ENCODE data around the gene EIF2B4. TPM values are rescaled to one million over a fixed set of nuclear protein-coding genes. Genes with fewer than 3 reads are reported as not detected.

Gene EIF2B4
- polyA plus RNA-seq, 4 donors, result 31.0 to 45.4 (median 38.0) TPM

- Histone ChIP-seq H3K36me3 (ENCODE audit: control insufficient read depth in 3 of 3, insufficient read depth in 2 of 3, low read depth in 1 of 3, low read length in 3 of 3) (peaks cover 0 to 36% (median 0%) of the 10 kb centered on the region in 3 donors), H3K4me3 (ENCODE audit: low read depth in 1 of 3, low read length in 3 of 3) (no peak overlapping the region), H3K4me1 (ENCODE audit: control insufficient read depth in 3 of 3, insufficient read depth in 2 of 3, low read depth in 1 of 3, low read length in 2 of 3) (peaks cover 0 to 16% (median 3%) of the 10 kb centered on the region in 3 donors), H3K27me3 (ENCODE audit: control insufficient read depth in 3 of 3, insufficient read depth in 3 of 3, low read length in 3 of 3) (no peaks in the 10 kb centered on the region), H3K27ac (ENCODE audit: low read depth in 1 of 3, low read length in 2 of 3) (no peak overlapping the region), H3K9me3 (ENCODE audit: control insufficient read depth in 2 of 2, insufficient read depth in 1 of 2, low read depth in 1 of 2, low read length in 1 of 2) (no peaks in the 10 kb centered on the region)
- no peak for DNase-seq
- no peak for FAIRE-seq
- WGBS, 3 donors, result 69 to 79% (median 78%) methylated on average over 12 of the region's 12 CpGs
Observed at GRCh38 chr2:27316655-27317412, 53.3 kb downstream of the EIF2B4 start.

- 81 to 89% (median 85%) methylated on average over 8 of the region's 8 CpGs for WGBS, 3 donors
Observed at GRCh38 chr2:27315122-27315521, 55.0 kb downstream of the EIF2B4 start.

GRCh38 chr2:27314709-27315108, 55.4 kb downstream of the EIF2B4 start:
- Histone ChIP-seq H3K9me3 (ENCODE audit: control insufficient read depth in 2 of 2, insufficient read depth in 1 of 2, low read depth in 1 of 2, low read length in 1 of 2) (no peaks in the 10 kb centered on the region), H3K27ac (ENCODE audit: low read depth in 1 of 3, low read length in 2 of 3) (no peak overlapping the region), H3K4me1 (ENCODE audit: control insufficient read depth in 3 of 3, insufficient read depth in 2 of 3, low read depth in 1 of 3, low read length in 2 of 3) (peaks cover 0 to 4% (median 0%) of the 10 kb centered on the region in 3 donors), H3K36me3 (ENCODE audit: control insufficient read depth in 3 of 3, insufficient read depth in 2 of 3, low read depth in 1 of 3, low read length in 3 of 3) (peaks cover 0 to 45% (median 2%) of the 10 kb centered on the region in 3 donors), H3K4me3 (ENCODE audit: low read depth in 1 of 3, low read length in 3 of 3) (no peak overlapping the region), H3K27me3 (ENCODE audit: control insufficient read depth in 3 of 3, insufficient read depth in 3 of 3, low read length in 3 of 3) (no peaks in the 10 kb centered on the region)
- DNase-seq, result no peak
- FAIRE-seq, result no peak
- 89 to 90% (median 90%) methylated on average over 9 of the region's 9 CpGs for WGBS, 3 donors

More at GRCh38 chr2:27315122-27315521, 55.0 kb downstream of the EIF2B4 start:
- Histone ChIP-seq H3K4me1 (ENCODE audit: control insufficient read depth in 3 of 3, insufficient read depth in 2 of 3, low read depth in 1 of 3, low read length in 2 of 3) (peaks cover 0 to 4% (median 0%) of the 10 kb centered on the region in 3 donors), H3K27me3 (ENCODE audit: control insufficient read depth in 3 of 3, insufficient read depth in 3 of 3, low read length in 3 of 3) (no peaks in the 10 kb centered on the region), H3K27ac (ENCODE audit: low read depth in 1 of 3, low read length in 2 of 3) (no peak overlapping the region), H3K36me3 (ENCODE audit: control insufficient read depth in 3 of 3, insufficient read depth in 2 of 3, low read depth in 1 of 3, low read length in 3 of 3) (peaks cover 0 to 43% (median 2%) of the 10 kb centered on the region in 3 donors), H3K9me3 (ENCODE audit: control insufficient read depth in 2 of 2, insufficient read depth in 1 of 2, low read depth in 1 of 2, low read length in 1 of 2) (no peaks in the 10 kb centered on the region), H3K4me3 (ENCODE audit: low read depth in 1 of 3, low read length in 3 of 3) (no peak overlapping the region)
- no peak for FAIRE-seq
- DNase-seq, result no peak

Other genes starting within 250 kb of the EIF2B4 start
- 1 to 10 TPM in 1 of 4 donors, under 1 TPM in 1, not detected in 2; 0.25 to 1.1 TPM for gene ABHD1, start 246.5 kb downstream of the EIF2B4 start, polyA plus RNA-seq
- 10 to 100 TPM; 44.2 to 76.0 (median 50.7) TPM for gene PREB, start 235.7 kb downstream of the EIF2B4 start, polyA plus RNA-seq
- gene PRR30, start 230.9 kb downstream of the EIF2B4 start, polyA plus RNA-seq, result not detected
- gene TCF23, start 221.3 kb downstream of the EIF2B4 start, polyA plus RNA-seq, result under 1 TPM in 2 of 4 donors, not detected in 2; 0.03 TPM
- gene ATRAID, start 158.3 kb downstream of the EIF2B4 start, polyA plus RNA-seq, result 100 to 1,000 TPM in 2 of 4 donors, 10 to 100 TPM in 2; 89.2 to 151 (median 109) TPM
- 100 to 1,000 TPM in 1 of 4 donors, 10 to 100 TPM in 2, 1 to 10 TPM in 1; 9.5 to 142 (median 25.2) TPM for gene SLC5A6, start 158.1 kb downstream of the EIF2B4 start, polyA plus RNA-seq
- 10 to 100 TPM in 2 of 4 donors, 1 to 10 TPM in 2; 8.6 to 31.6 (median 15.2) TPM for gene CAD, start 153.0 kb downstream of the EIF2B4 start, polyA plus RNA-seq
- under 1 TPM in 2 of 4 donors, not detected in 2; 0.04 to 0.06 TPM for gene SLC30A3, start 107.3 kb downstream of the EIF2B4 start, polyA plus RNA-seq
- gene DNAJC5G, start 94.9 kb downstream of the EIF2B4 start, polyA plus RNA-seq, result not detected
- gene TRIM54, start 87.9 kb downstream of the EIF2B4 start, polyA plus RNA-seq, result 1 to 10 TPM in 3 of 4 donors, under 1 TPM in 1; 0.31 to 5.4 (median 1.9) TPM
- gene UCN, start 61.9 kb downstream of the EIF2B4 start, polyA plus RNA-seq, result 1 to 10 TPM in 3 of 4 donors, under 1 TPM in 1; 0.76 to 8.9 (median 2.4) TPM
- 100 to 1,000 TPM in 1 of 4 donors, 10 to 100 TPM in 3; 27.3 to 103 (median 55.6) TPM for gene MPV17, start 47.2 kb downstream of the EIF2B4 start, polyA plus RNA-seq
- 10 to 100 TPM; 27.4 to 56.1 (median 35.7) TPM for gene GTF3C2, start 13.6 kb downstream of the EIF2B4 start, polyA plus RNA-seq
- gene SNX17, start 278 bp upstream of the EIF2B4 start, polyA plus RNA-seq, result 10 to 100 TPM; 64.6 to 76.6 (median 70.9) TPM
- gene ZNF513, start 10.4 kb upstream of the EIF2B4 start, polyA plus RNA-seq, result 10 to 100 TPM; 18.4 to 48.1 (median 30.5) TPM
- gene PPM1G, start 39.3 kb upstream of the EIF2B4 start, polyA plus RNA-seq, result 10 to 100 TPM; 44.1 to 93.1 (median 53.0) TPM
- 10 to 100 TPM; 51.4 to 84.8 (median 81.9) TPM for gene NRBP1, start 58.3 kb upstream of the EIF2B4 start, polyA plus RNA-seq
- 100 to 1,000 TPM in 1 of 4 donors, 10 to 100 TPM in 3; 57.0 to 127 (median 60.5) TPM for gene KRTCAP3, start 72.0 kb upstream of the EIF2B4 start, polyA plus RNA-seq
- gene IFT172, start 119.4 kb upstream of the EIF2B4 start, polyA plus RNA-seq, result 100 to 1,000 TPM in 1 of 4 donors, 10 to 100 TPM in 3; 35.9 to 142 (median 89.3) TPM
- 1 to 10 TPM in 2 of 4 donors, under 1 TPM in 1, not detected in 1; 0.81 to 5.8 (median 2.0) TPM for gene FNDC4, start 124.9 kb upstream of the EIF2B4 start, polyA plus RNA-seq
- gene GCKR, start 126.5 kb upstream of the EIF2B4 start, polyA plus RNA-seq, result 1 to 10 TPM; 2.1 to 3.8 (median 2.5) TPM
- 10 to 100 TPM in 2 of 4 donors, 1 to 10 TPM in 2; 3.4 to 34.3 (median 7.2) TPM for gene ZNF512, start 212.7 kb upstream of the EIF2B4 start, polyA plus RNA-seq